Fibroblast of skin of abdomen (primary cell): ENCODE results near the gene VEGFA. TPM values are rescaled to one million over a fixed set of nuclear protein-coding genes. Genes with fewer than 3 reads are reported as not detected.
A peak's percentile ranks its signal among the peaks of the same experiment; 100 is the strongest.

Experiments used
- DNase-seq: peaks from one replicate; pipeline ENCODE4 v3.0.0-alpha.2; 2013
- polyA plus RNA-seq, 2 experiments: library from polyadenylated mRNA; unstranded; fragments of 120-200 nt; gene quantifications; one replicate each; pipeline ENCODE4 v1.2.1, GENCODE V29; 2013; ENCODE audit not compliant: insufficient read length in 2 of 2

The VEGFA gene
- 262 TPM for polyA plus RNA-seq (2013, experiment 1 of 2; ENCODE audit: insufficient read length)
- polyA plus RNA-seq (2013, experiment 2 of 2; ENCODE audit: insufficient read length) = 273 TPM

DNA sequence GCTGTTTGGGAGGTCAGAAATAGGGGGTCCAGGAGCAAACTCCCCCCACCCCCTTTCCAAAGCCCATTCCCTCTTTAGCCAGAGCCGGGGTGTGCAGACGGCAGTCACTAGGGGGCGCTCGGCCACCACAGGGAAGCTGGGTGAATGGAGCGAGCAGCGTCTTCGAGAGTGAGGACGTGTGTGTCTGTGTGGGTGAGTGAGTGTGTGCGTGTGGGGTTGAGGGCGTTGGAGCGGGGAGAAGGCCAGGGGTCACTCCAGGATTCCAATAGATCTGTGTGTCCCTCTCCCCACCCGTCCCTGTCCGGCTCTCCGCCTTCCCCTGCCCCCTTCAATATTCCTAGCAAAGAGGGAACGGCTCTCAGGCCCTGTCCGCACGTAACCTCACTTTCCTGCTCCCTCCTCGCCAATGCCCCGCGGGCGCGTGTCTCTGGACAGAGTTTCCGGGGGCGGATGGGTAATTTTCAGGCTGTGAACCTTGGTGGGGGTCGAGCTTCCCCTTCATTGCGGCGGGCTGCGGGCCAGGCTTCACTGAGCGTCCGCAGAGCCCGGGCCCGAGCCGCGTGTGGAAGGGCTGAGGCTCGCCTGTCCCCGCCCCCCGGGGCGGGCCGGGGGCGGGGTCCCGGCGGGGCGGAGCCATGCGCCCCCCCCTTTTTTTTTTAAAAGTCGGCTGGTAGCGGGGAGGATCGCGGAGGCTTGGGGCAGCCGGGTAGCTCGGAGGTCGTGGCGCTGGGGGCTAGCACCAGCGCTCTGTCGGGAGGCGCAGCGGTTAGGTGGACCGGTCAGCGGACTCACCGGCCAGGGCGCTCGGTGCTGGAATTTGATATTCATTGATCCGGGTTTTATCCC lies at the start of gene VEGFA:
TSS of gene VEGFA (plus strand) at position 686 of the 846 bp plus-strand sequence.
- peak; percentile 92 for DNase-seq

GRCh38 chr6:43720999-43721398 lies 49.0 kb upstream of the VEGFA start:
- DNase-seq = no peak

DNA sequence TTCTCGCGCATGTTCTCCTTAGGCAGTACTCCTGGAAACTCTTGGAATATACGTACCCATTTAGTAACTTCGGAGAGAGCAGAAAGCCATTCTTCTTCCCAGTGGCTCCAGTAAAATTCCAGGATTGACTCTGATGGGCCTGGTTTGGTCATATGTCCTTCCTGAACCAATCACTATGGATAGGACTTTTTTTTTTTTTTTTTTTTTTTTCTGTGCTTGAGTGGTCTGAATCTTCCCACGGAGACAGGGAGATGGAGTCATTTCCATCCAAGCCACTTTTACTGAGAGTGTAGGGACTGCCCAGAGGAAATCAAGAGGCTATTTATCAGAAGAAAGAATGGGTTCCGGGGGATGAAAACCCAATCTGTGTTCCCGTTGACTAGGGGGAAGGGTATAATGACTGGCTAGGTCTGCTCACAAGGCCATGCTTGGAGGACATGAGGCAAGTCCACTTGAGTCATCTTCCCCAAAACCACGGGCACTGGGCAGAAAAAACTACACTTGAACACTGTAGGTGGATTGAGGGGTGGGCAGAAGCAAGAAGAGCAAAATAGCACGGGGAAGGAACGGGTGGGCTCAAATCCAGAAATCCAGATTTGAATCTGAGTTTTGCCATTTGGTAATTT lies 47.0 kb upstream of the VEGFA start:
- no peak for DNase-seq

GRCh38 chr6:43723737-43724295 lies 46.2 kb upstream of the VEGFA start:
- peak; percentile 65 for DNase-seq

DNA sequence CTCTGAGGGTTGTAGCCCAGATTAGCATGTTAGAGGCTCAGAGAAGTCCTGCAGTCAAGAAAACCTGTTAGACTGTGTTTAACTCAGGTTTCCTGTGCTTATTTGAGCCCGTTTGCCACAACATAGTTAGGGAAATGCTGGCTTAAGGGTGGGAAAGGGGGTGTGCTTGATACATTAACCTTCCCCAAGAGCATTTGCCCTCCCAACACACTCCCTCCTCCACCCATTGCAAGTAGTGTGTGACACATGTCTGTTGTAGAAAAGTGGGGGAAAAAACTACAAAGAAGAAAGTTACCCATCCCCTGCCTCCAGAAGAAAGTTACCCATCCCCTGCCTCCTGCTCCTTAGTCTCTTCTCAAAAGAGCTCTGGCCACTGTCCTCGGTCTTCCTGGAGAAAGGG lies 45.7 kb upstream of the VEGFA start:
- no peak for DNase-seq

- peak; percentile 97 for DNase-seq
Observed at GRCh38 chr6:43724914-43725642, 44.9 kb upstream of the VEGFA start.

- no peak for DNase-seq
Observed at GRCh38 chr6:43725643-43726580, 44.1 kb upstream of the VEGFA start.

DNA sequence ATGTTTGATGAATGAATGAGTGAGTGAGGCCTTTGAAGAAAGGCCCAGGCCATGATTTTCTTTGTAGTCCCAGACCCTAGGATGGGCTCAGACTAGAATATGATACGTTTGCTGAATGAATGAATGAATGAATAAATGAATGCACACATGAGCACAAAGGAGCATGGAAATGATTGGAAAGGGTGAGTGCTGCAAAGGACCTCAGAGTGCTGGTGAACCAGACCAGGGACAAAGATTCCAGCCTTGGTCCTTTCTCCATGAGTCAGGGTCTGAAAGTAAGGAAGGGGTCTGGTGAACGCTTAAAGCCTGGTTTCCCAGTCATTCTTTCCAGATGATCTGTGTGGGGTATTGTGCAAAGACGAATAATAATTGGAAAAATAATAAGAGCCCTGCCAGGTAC lies 42.4 kb upstream of the VEGFA start:
- no peak for DNase-seq

- no peak for DNase-seq
Observed at GRCh38 chr6:43728586-43728985, 41.4 kb upstream of the VEGFA start.

GRCh38 chr6:43729537-43729936 lies 40.5 kb upstream of the VEGFA start:
- DNase-seq = no peak

DNA sequence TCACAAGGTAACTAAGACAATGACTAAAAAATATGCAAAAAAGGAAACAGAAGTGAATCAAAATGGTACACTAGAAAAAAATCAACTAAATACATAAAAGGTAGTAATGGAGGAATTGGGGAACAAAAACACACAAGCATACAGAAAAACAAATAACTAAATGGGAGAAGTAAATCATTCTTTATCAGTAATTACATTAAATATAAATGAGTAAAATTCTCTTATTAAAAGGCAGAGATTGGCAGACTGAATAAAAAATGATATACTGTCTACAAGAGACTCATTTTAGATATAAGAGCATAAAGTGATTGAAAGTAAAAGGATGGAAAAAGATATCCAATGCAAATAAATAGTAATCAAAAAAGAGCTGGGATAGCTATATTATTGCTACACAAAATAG lies 39.4 kb upstream of the VEGFA start:
- DNase-seq = no peak

DNA sequence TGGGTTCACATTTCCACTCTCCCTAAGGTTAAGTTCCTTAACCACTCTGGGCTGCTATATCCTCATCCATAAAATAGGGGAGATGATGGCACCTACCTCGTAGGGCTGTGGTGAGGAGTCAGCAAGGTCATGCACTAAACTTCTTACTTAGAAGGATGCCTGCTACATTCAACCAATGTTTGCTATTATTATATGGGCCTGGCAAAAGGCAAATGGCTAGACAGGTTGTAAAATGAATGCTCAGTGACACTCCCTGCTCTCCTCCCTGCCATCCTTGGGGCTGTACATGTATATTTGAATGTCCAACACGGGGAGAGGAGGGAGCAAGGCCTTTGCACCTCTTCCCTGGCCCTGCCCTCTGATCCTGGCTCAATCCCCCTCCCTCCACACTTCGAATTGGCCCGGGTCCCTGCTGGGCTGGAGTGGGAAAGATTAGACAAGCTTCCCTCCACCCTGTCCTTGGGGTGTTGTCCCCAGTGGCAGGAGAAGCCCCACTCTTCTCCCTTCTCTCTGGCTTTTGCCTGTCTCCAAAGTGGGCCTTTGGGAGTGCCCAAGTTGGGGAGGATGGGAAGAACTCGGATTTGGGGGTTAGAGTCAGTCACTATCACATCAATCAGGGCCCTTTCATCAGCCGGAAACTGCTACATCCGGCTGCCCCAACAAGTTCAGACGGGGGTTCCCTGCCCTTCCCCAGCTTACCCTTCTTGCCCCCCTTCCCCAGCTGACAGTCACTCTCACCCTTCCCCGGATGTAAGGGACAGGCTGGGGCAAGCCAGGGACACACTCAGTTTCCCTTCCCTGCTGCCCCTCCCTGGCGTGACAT lies 36.3 kb upstream of the VEGFA start:
- no peak for DNase-seq

DNA sequence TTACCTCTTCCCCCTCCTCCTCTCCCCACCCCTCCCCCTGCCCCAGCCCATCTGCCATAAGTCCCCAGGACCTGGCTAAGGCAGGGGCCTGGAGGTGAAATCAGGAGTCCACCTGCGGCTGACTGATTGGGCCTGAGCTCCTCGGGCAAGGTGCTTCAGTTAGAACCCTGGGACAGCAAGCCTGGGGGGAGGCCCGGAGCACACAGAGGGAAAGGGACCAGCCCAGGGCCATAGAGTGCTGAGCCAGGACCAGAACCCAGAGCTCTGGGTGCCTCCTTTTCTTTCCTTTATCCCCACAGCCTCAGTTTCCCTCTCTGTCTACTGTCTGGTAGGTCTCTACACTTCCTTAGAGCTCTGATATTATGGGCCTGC lies 35.7 kb upstream of the VEGFA start:
- no peak for DNase-seq

DNA sequence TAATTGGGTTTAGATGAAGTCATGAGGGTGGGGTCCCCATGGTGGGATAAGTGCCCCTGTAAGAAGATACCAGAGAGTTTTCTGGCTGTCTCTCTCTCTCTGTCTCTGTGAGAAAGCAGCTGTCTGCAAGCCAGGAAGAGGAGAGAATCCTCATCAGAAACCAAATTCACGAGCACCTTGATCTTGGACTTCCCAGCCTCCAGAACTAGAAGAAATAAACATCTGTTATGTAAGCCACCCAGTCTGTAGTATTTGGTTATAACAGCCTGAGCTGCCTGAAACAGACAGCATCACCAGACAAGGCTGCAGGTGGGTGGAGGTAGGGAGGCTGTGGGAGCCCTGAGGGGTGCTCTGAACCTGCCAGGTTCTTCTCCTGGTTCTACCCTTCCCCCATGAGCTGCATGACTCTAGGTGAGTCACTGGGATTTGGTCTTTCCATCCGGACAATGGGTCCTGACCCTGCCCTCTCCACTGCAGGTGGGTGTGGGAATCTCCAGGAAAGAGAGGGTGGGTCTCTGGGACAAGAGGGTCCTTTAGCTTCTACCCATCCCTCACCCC lies 34.3 kb upstream of the VEGFA start:
- DNase-seq = no peak

DNA sequence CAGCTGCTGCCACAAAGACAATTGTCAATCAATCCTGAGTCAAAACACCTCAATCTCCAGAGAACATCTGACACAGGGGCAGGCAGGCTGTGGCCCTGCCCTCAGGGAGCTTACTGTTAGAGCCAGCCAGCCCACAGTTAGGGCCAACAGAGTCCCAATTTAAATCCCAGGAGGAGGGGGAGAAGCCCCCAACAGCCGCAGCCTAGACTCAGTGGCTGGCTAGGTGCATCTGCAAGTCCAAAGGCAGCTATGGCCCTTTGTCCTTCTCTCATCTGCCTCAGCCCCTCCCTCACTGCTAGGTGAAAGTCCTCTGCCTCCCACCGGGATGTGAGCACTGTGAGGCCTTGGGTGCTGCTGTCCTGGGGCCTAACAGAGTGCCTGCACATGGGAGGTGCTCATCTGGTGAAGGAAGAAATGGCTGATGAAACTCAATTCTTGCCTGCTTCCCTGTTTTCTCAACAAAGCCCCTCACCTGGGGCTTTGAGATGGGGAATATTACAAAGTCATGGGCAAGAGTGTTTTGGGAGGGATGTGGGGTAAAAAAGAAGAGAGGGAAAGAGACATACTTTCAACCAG lies 33.7 kb upstream of the VEGFA start:
- no peak for DNase-seq

DNA sequence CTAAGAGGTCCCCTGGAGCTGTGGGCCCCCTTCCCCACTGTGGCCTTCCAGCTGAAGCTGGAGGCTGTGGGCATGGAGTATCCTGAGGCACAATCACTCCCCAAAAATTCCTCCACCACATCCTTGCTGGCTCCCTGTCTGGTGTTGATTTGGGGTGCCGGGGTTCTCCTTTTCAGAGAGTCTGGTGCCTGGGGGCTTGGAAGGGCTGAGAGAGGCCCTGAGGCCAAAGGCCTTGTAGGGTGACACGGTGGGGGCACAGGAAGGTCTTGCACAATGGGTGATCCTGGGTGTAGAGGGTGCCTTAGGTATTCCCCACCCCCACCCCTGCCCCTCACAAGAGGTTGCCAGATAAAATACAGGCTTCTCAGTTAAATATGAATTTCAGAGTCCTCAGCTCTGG lies 33.2 kb upstream of the VEGFA start:
- DNase-seq = no peak

GRCh38 chr6:43737272-43738081 lies 32.5 kb upstream of the VEGFA start:
- peak; percentile 58 for DNase-seq

GRCh38 chr6:43738267-43738676 lies 31.7 kb upstream of the VEGFA start:
- DNase-seq = no peak
